IMR-90 (cell line): Measurements from ENCODE around the gene KLHL11. TPM values are rescaled to one million over a fixed set of nuclear protein-coding genes. Genes with fewer than 3 reads are reported as not detected.
"Not testable (repeated sequence)": the region's sequence is repeated elsewhere in the genome, so short reads cannot be mapped to it uniquely, and the experiment has no call there.

Source experiments
- ATAC-seq: fragments of 200-7000 bp; cut with Tn5 transposase; 2 replicates; pipeline ENCODE4 v1.9.1; 2020; ENCODE audit warnings: low read depth, mild to moderate bottlenecking, moderate library complexity
- BruUV-seq: library from RNA; stranded (reverse); fragments of 400-500 nt; replicated peaks from 2 replicates; lab custom pipeline; 2021; lab: Mats Ljungman, UMichigan
- CTCF ChIA-PET: fragments of 300-600 bp; formaldehyde crosslinking; extraction: SDS; loops from one replicate; lab custom pipeline; 2021; ENCODE audit warnings: antibody characterized with exemption; lab: Yijun Ruan, JAX
- POLR2A ChIA-PET: fragments of 300-600 bp; sonication (Branson Sonifier 250); formaldehyde crosslinking; loops from one replicate; lab custom pipeline; 2022; ENCODE audit warnings: antibody characterized with exemption; ENCODE audit not compliant: unreplicated experiment; lab: Charles Lee
- DNase-seq: peaks from one replicate; pipeline ENCODE4 v3.0.0; 2013
- H2AFZ ChIP-seq: replicated peaks from 2 replicates; pipeline ENCODE3; 2013; ENCODE audit warnings: low read length, mild to moderate bottlenecking; ENCODE audit not compliant: poor library complexity
- H2AK5ac ChIP-seq: 2 replicates; pipeline ENCODE4 v1.6.1; 2013; ENCODE audit warnings: low read depth, low read length, inconsistent platforms
- H2AK9ac ChIP-seq: replicated peaks from 2 replicates; pipeline ENCODE3; 2013; ENCODE audit warnings: mild to moderate bottlenecking, low read depth, low read length, moderate library complexity; ENCODE audit not compliant: poor library complexity
- H2BK120ac ChIP-seq: 2 replicates; pipeline ENCODE4 v1.6.1; 2013; ENCODE audit warnings: low read depth, low read length, inconsistent platforms
- H2BK15ac ChIP-seq: 3 replicates; pipeline ENCODE4 v1.6.1; 2013; ENCODE audit warnings: low read depth, low read length, inconsistent platforms
- H2BK20ac ChIP-seq: 2 replicates; pipeline ENCODE4 v1.6.1; 2013; ENCODE audit warnings: low read depth, mild to moderate bottlenecking, inconsistent platforms, low read length, moderate library complexity
- H2BK5ac ChIP-seq: 2 replicates; pipeline ENCODE4 v1.6.1; 2013; ENCODE audit warnings: mild to moderate bottlenecking, low read depth, low read length, inconsistent platforms; ENCODE audit not compliant: poor library complexity, severe bottlenecking
- H3K14ac ChIP-seq: replicated peaks from 2 replicates; pipeline ENCODE4 v1.6.1; 2013; ENCODE audit warnings: low read depth, low read length, inconsistent platforms
- H3K18ac ChIP-seq: 2 replicates; pipeline ENCODE4 v1.6.1; 2013; ENCODE audit warnings: low read depth, low read length, control low read depth
- H3K23ac ChIP-seq: 2 replicates; pipeline ENCODE4 v1.6.1; 2013; ENCODE audit warnings: low read depth, low read length, inconsistent platforms
- H3K27ac ChIP-seq: 2 replicates; pipeline ENCODE4 v1.5.1; 2013; ENCODE audit warnings: mild to moderate bottlenecking, control low read depth, low read length; ENCODE audit not compliant: insufficient read depth
- H3K27me3 ChIP-seq: 2 replicates; pipeline ENCODE4 v1.6.1; 2013; ENCODE audit warnings: low read length; ENCODE audit not compliant: control insufficient read depth, insufficient read depth
- H3K36me3 ChIP-seq: 2 replicates; pipeline ENCODE4 v1.6.1; 2013; ENCODE audit warnings: low read length, mixed read lengths; ENCODE audit not compliant: control insufficient read depth, insufficient read depth
- H3K4ac ChIP-seq: 2 replicates; pipeline ENCODE4 v1.6.1; 2013; ENCODE audit warnings: low read depth, low read length, inconsistent platforms
- H3K4me1 ChIP-seq: 2 replicates; pipeline ENCODE4 v1.6.1; 2013; ENCODE audit warnings: low read length, mixed read lengths; ENCODE audit not compliant: control insufficient read depth, insufficient read depth
- H3K4me2 ChIP-seq: 2 replicates; pipeline ENCODE4 v1.6.1; 2013; ENCODE audit warnings: low read depth, mild to moderate bottlenecking, control low read depth, low read length, moderate library complexity
- H3K4me3 ChIP-seq: 2 replicates; pipeline ENCODE4 v1.5.1; 2013; ENCODE audit warnings: low read depth, mild to moderate bottlenecking, control low read depth, low read length, moderate library complexity; ENCODE audit not compliant: insufficient read depth
- H3K56ac ChIP-seq: 2 replicates; pipeline ENCODE4 v1.6.1; 2013; ENCODE audit warnings: low read length, inconsistent platforms; ENCODE audit not compliant: insufficient read depth; ENCODE audit errors: extremely low read depth
- H3K79me1 ChIP-seq, 2 experiments: 2 replicates each; pipeline ENCODE4 v1.6.1; 2013; ENCODE audit warnings: low read length in 2 of 2, inconsistent platforms in 1 of 2, low read depth in 1 of 2
- H3K9ac ChIP-seq: 2 replicates; pipeline ENCODE4 v1.6.1; 2013; ENCODE audit warnings: low read depth, low read length, control low read depth
- H3K9me1 ChIP-seq: 2 replicates; pipeline ENCODE4 v1.6.1; 2013; ENCODE audit warnings: low read length, inconsistent platforms; ENCODE audit not compliant: insufficient read depth
- H3K9me3 ChIP-seq: 2 replicates; pipeline ENCODE4 v1.6.1; 2013; ENCODE audit warnings: low read length; ENCODE audit not compliant: control insufficient read depth, insufficient read depth
- H4K20me1 ChIP-seq: 2 replicates; pipeline ENCODE4 v1.6.1; 2013; ENCODE audit warnings: low read length, inconsistent platforms; ENCODE audit not compliant: insufficient read depth
- H4K5ac ChIP-seq: 2 replicates; pipeline ENCODE4 v1.6.1; 2013; ENCODE audit warnings: mild to moderate bottlenecking, low read depth, low read length, control low read depth
- H4K8ac ChIP-seq, 2 experiments: 2 replicates each; pipeline ENCODE4 v1.6.1; 2013; ENCODE audit warnings: low read depth in 2 of 2, low read length in 2 of 2, control low read depth in 1 of 2, inconsistent platforms in 1 of 2
- H4K91ac ChIP-seq: 2 replicates; pipeline ENCODE4 v1.6.1; 2013; ENCODE audit warnings: low read depth, low read length, inconsistent platforms; ENCODE audit not compliant: insufficient read depth
- WGBS, 2 experiments: methylation state at CpG; one replicate each; pipeline versions ENCODE4 v1.1.5 to v1.1.7; 2013; ENCODE audit warnings: missing lambda C conversion rate in 2 of 2; ENCODE audit not compliant: insufficient read length in 1 of 2; ENCODE audit errors: extremely low coverage in 2 of 2; 5-methylcytosine and 5-hydroxymethylcytosine counted together
- dilution Hi-C: fragments of 300-500 bp; cut with HindIII; formaldehyde crosslinking; loops from one replicate; pipeline ENCODE4 v1.14.3; 2018; ENCODE audit warnings: low sequenced_read_pairs; ENCODE audit not compliant: unreplicated experiment
- in situ Hi-C: fragments of 300-500 bp; cut with MboI; formaldehyde crosslinking; loops from 3 replicates; pipeline ENCODE4 v1.14.3; 2019; ENCODE audit warnings: low sequenced_read_pairs, inconsistent platforms, mixed read lengths
- intact Hi-C: fragments of 100-400 bp; cut with micrococcal nuclease; formaldehyde crosslinking; loops from 2 replicates; pipeline ENCODE4 v1.10.0; 2022
- polyA plus RNA-seq, 3 experiments: library from polyadenylated mRNA; depleted of rRNA; stranded (reverse); fragments of >200 nt; gene quantifications; 2 replicates each; pipeline ENCODE4 v1.2.3, GENCODE V29; 2012; ENCODE audit warnings: low replicate concordance in 1 of 3
- total RNA-seq: library from RNA; depleted of rRNA; stranded (reverse); fragments of >200 nt; gene quantifications from 2 replicates; pipeline ENCODE4 v1.2.3, GENCODE V29; 2012

Gene KLHL11
- total and polyA plus RNA-seq, 2 of the 4 experiments (the other 2 are of a cell fraction): 4.1 to 38.5 TPM

- BruUV-seq, H2BK15ac ChIP-seq, H3K4me1 ChIP-seq: not testable (repeated sequence)
Observed at GRCh38 chr17:41851382-41851781, 13.8 kb downstream of the KLHL11 start.

More at GRCh38 chr17:41851382-41851781, 13.8 kb downstream of the KLHL11 start:
- H3K56ac ChIP-seq, H4K5ac ChIP-seq, H3K4me3 ChIP-seq, H3K9me3 ChIP-seq, in situ Hi-C loops, H2AK9ac ChIP-seq, H3K14ac ChIP-seq, H2BK5ac ChIP-seq, H3K4ac ChIP-seq, intact Hi-C loops, dilution Hi-C loops, H4K91ac ChIP-seq, H2BK120ac ChIP-seq, DNase-seq, H3K18ac ChIP-seq, H2AK5ac ChIP-seq, H3K27ac ChIP-seq, H2AFZ ChIP-seq, H3K23ac ChIP-seq, ATAC-seq, H3K9me1 ChIP-seq, H3K4me2 ChIP-seq, H2BK20ac ChIP-seq, H3K9ac ChIP-seq, H4K8ac ChIP-seq, H3K27me3 ChIP-seq, POLR2A ChIA-PET: not testable (repeated sequence)
- Histone ChIP-seq H3K79me1 (peaks cover 27 to 68% of the 10 kb centered on the region in 2 experiments), H3K36me3 (peaks cover 17% of the 10 kb centered on the region), H4K20me1 (peaks cover 26% of the 10 kb centered on the region)
- 100% methylated on average over 2 of the region's 14 CpGs; no CpG with 5 or more reads in 1 of the 2 experiments for WGBS, 2 experiments
- CTCF ChIA-PET: interaction anchor here (0.6 kb wide), 1 partner anchor 1829 kb away, joined by 4 read pairs; no protein-coding TSS in a partner anchor
